Testis (tissue), 3 donors: ENCODE data around the gene KLHDC10. TPM values are rescaled to one million over a fixed set of nuclear protein-coding genes. Genes with fewer than 3 reads are reported as not detected.

ENCODE experiments used
- DNase-seq: peaks from one replicate; pipeline ENCODE4 v3.0.0-alpha.2; 2019
- H3K27ac ChIP-seq, 2 donors: fragments of 200-600 bp; sonication (generic); one replicate each; pipeline ENCODE4 v1.5.1; 2019
- H3K27me3 ChIP-seq: fragments of 200-600 bp; sonication (generic); one replicate; pipeline ENCODE4 v1.5.1; 2019
- H3K36me3 ChIP-seq: fragments of 200-600 bp; sonication (generic); one replicate; pipeline ENCODE4 v1.5.1; 2017; ENCODE audit warnings: low read depth; ENCODE audit errors: missing control alignments
- H3K4me1 ChIP-seq: fragments of 200-600 bp; sonication (generic); one replicate; pipeline ENCODE4 v1.5.1; 2019
- H3K4me3 ChIP-seq, 2 donors: fragments of 200-600 bp; sonication (generic); one replicate each; pipeline ENCODE4 v1.5.1; 2017 to 2019
- H3K9me3 ChIP-seq: fragments of 200-600 bp; sonication (generic); one replicate; pipeline ENCODE4 v1.5.1; 2017
- CTCF ChIP-seq, 3 experiments: fragments of 450-650 bp in 2 of 3; fragments of 200-600 bp in 1 of 3; sonication (generic) in 1 of 3; IDR thresholded peaks; one replicate each; pipeline ENCODE4 v1.5.1; 2016 to 2019; ENCODE audit warnings: antibody characterized with exemption in 3 of 3, mild to moderate bottlenecking in 2 of 3, moderate library complexity in 1 of 3
- POLR2A ChIP-seq: fragments of 450-650 bp; IDR thresholded peaks from one replicate; pipeline ENCODE4 v1.6.1; 2017; ENCODE audit warnings: antibody characterized with exemption, mild to moderate bottlenecking, moderate library complexity
- WGBS, 2 donors: methylation state at CpG; one replicate each; pipeline ENCODE4 v1.1.5; 2018; 5-methylcytosine and 5-hydroxymethylcytosine counted together
- intact Hi-C: fragments of 100-400 bp; cut with DNase I; formaldehyde crosslinking; loops from one replicate; pipeline ENCODE4 v1.15.1; 2023; ENCODE audit warnings: low total_unique reads
- polyA plus RNA-seq: library from polyadenylated mRNA; stranded (reverse); fragments of 350-450 nt; fragmentation: Illumina TruSeq; extraction: RNeasy Lipid Tissue Mini Kit (QIAGEN cat#74804); gene quantifications from one replicate; pipeline ENCODE4 v1.2.3, GENCODE V29; 2014; ENCODE audit warnings: low read depth, low replicate concordance; ENCODE audit not compliant: insufficient read depth
- total RNA-seq, 2 donors: library from RNA; depleted of rRNA; stranded (reverse); fragments of >200 nt; gene quantifications; one replicate each; pipeline ENCODE4 v1.2.3, GENCODE V29; 2016

Gene KLHDC10
- total and polyA plus RNA-seq, 3 donors from 2014 or later = 38.4 to 122 (median 44.3) TPM

GRCh38 chr7:130127404-130127803 is 57.1 kb downstream of the KLHDC10 start:
- DNase-seq = no peak
- Histone ChIP-seq H3K27ac (peak overlapping the region in 1 of 2 donors; percentile 19), H3K4me1 (peaks cover 14% of the 10 kb centered on the region), H3K36me3 (no peaks in the 10 kb centered on the region), H3K27me3 (no peaks in the 10 kb centered on the region), H3K4me3 (no peak overlapping the region), H3K9me3 (no peaks in the 10 kb centered on the region)
- TF ChIP-seq CTCF (IDR thresholded peaks at IDR 0.05) = no peak
- no peak for TF ChIP-seq POLR2A
- intact Hi-C loops = no loop called here
- WGBS, 2 donors = 41 to 54% methylated on average over 2 of the region's 2 CpGs

- no peaks in the 10 kb centered on the region for H3K36me3 ChIP-seq
- H3K27ac ChIP-seq = peak overlapping the region in 1 of 2 donors; percentile 19
- WGBS, 2 donors = 33 to 38% methylated on average over 1 of the region's 1 CpG
- intact Hi-C loops = no loop called here
- H3K27me3 ChIP-seq = no peaks in the 10 kb centered on the region
- H3K9me3 ChIP-seq = no peaks in the 10 kb centered on the region
- H3K4me3 ChIP-seq = no peak overlapping the region
- DNase-seq = no peak
- peaks cover 14% of the 10 kb centered on the region for H3K4me1 ChIP-seq
- TF ChIP-seq POLR2A (no peak), CTCF (IDR thresholded peaks at IDR 0.05) (no peak)
Observed at GRCh38 chr7:130127821-130128317, 57.5 kb downstream of the KLHDC10 start.

GRCh38 chr7:130129011-130129411 is 58.7 kb downstream of the KLHDC10 start:
- TF ChIP-seq CTCF (IDR thresholded peaks at IDR 0.05) = no peak
- no peak for TF ChIP-seq POLR2A
- 88 to 100% methylated on average over 4 of the region's 4 CpGs for WGBS, 2 donors
- no peak overlapping the region for H3K27ac ChIP-seq
- H3K27me3 ChIP-seq = no peaks in the 10 kb centered on the region
- no peak for DNase-seq
- H3K4me3 ChIP-seq = no peak overlapping the region
- H3K9me3 ChIP-seq = no peaks in the 10 kb centered on the region
- intact Hi-C loops = no loop called here
- H3K4me1 ChIP-seq = peaks cover 14% of the 10 kb centered on the region
- H3K36me3 ChIP-seq = no peaks in the 10 kb centered on the region

- WGBS, 2 donors = 90 to 95% methylated on average over 6 of the region's 6 CpGs
- no peak for DNase-seq
- H3K27me3 ChIP-seq = no peaks in the 10 kb centered on the region
- H3K27ac ChIP-seq = no peak overlapping the region
- TF ChIP-seq CTCF (IDR thresholded peaks at IDR 0.05) (no peak), POLR2A (no peak)
- no peaks in the 10 kb centered on the region for H3K9me3 ChIP-seq
- no peak overlapping the region for H3K4me3 ChIP-seq
- intact Hi-C loops = no loop called here
- H3K36me3 ChIP-seq = no peaks in the 10 kb centered on the region
- peaks cover 14% of the 10 kb centered on the region for H3K4me1 ChIP-seq
Observed at GRCh38 chr7:130131191-130131834, 61.0 kb downstream of the KLHDC10 start.
